Urothelium cell line (cell line): ENCODE data around the gene BMP2K.
A peak's percentile ranks its signal among the peaks of the same experiment; 100 is the strongest.
"Not testable (repeated sequence)": the region's sequence is repeated elsewhere in the genome, so short reads cannot be mapped to it uniquely, and the experiment has no call there.

ENCODE experiments used
- DNase-seq: peaks from one replicate; pipeline ENCODE4 v3.0.0; 2011; ENCODE audit warnings: low spot score, mixed read lengths
- FAIRE-seq: peaks from 2 replicates; lab custom pipeline; 2011; peaks lifted over from hg19 to GRCh38; lab: Jason Lieb, UNC

Gene BMP2K

GRCh38 chr4:78845472-78845871 lies 69.3 kb downstream of the BMP2K start:
- no peak for DNase-seq
- FAIRE-seq, result no peak

- DNase-seq, result no peak
Measured at GRCh38 chr4:78846258-78846657, 70.1 kb downstream of the BMP2K start.

GRCh38 chr4:78862314-78862737 lies 86.2 kb downstream of the BMP2K start:
- FAIRE-seq, result no peak
- DNase-seq, result no peak

More at GRCh38 chr4:78846258-78846657, 70.1 kb downstream of the BMP2K start:
- FAIRE-seq, result no peak

- DNase-seq, result no peak
- FAIRE-seq, result no peak
Measured at GRCh38 chr4:78863254-78863869, 87.2 kb downstream of the BMP2K start.

- FAIRE-seq (no peak), DNase-seq (no peak)
Measured at GRCh38 chr4:78863991-78864390, 87.8 kb downstream of the BMP2K start.

GRCh38 chr4:78864405-78865024 lies 88.4 kb downstream of the BMP2K start:
- FAIRE-seq (no peak), DNase-seq (peak; percentile 27)

GRCh38 chr4:78865451-78865850 lies 89.3 kb downstream of the BMP2K start:
- FAIRE-seq (no peak), DNase-seq (no peak)

GRCh38 chr4:78868712-78869111 lies 92.6 kb downstream of the BMP2K start:
- FAIRE-seq, DNase-seq: not testable (repeated sequence)

- DNase-seq, result no peak
- FAIRE-seq, result no peak
Measured at GRCh38 chr4:78870056-78870455, 93.9 kb downstream of the BMP2K start.

- DNase-seq, result no peak
- no peak for FAIRE-seq
Measured at GRCh38 chr4:78876568-78877320, 100.6 kb downstream of the BMP2K start.

- DNase-seq, result no peak
- no peak for FAIRE-seq
Measured at GRCh38 chr4:78878031-78878430, 101.9 kb downstream of the BMP2K start.

GRCh38 chr4:78880874-78881492 lies 104.8 kb downstream of the BMP2K start:
- DNase-seq (no peak), FAIRE-seq (no peak)

GRCh38 chr4:78885598-78885997 lies 109.4 kb downstream of the BMP2K start:
- no peak for FAIRE-seq
- no peak for DNase-seq

- no peak for DNase-seq
- FAIRE-seq, result no peak
Measured at GRCh38 chr4:78889955-78890354, 113.8 kb downstream of the BMP2K start.

- DNase-seq (no peak), FAIRE-seq (no peak)
Measured at GRCh38 chr4:78899302-78899701, 123.2 kb downstream of the BMP2K start.

GRCh38 chr4:78901882-78902281 lies 125.7 kb downstream of the BMP2K start:
- no peak for FAIRE-seq
- no peak for DNase-seq

GRCh38 chr4:78902298-78902697 lies 126.1 kb downstream of the BMP2K start:
- no peak for FAIRE-seq
- DNase-seq, result no peak

- FAIRE-seq (no peak), DNase-seq (no peak)
Measured at GRCh38 chr4:78904143-78904542, 128.0 kb downstream of the BMP2K start.

- DNase-seq, result no peak
- no peak for FAIRE-seq
Measured at GRCh38 chr4:78907638-78908037, 131.5 kb downstream of the BMP2K start.

- DNase-seq, FAIRE-seq: not testable (repeated sequence)
Measured at GRCh38 chr4:78908974-78909373, 132.8 kb downstream of the BMP2K start.

- DNase-seq (no peak), FAIRE-seq (no peak)
Measured at GRCh38 chr4:78910612-78911011, 134.5 kb downstream of the BMP2K start.
